Bronchial epithelial cell (primary cell): ENCODE results near the gene NOL4L. TPM values are rescaled to one million over a fixed set of nuclear protein-coding genes. Genes with fewer than 3 reads are reported as not detected.

Experiments
- DNase-seq: peaks from one replicate; pipeline ENCODE4 v3.0.0-alpha.2; 2010; ENCODE audit warnings: low read depth
- FAIRE-seq: peaks from 2 replicates; lab custom pipeline; 2011; peaks lifted over from hg19 to GRCh38; lab: Jason Lieb, UNC
- H3K27me3 ChIP-seq: 2 replicates; pipeline ENCODE4 v1.5.1; 2011; ENCODE audit warnings: low read length; ENCODE audit not compliant: control insufficient read depth, insufficient read depth
- H3K36me3 ChIP-seq: 2 replicates; pipeline ENCODE4 v1.5.1; 2011; ENCODE audit warnings: low read length; ENCODE audit not compliant: control insufficient read depth, insufficient read depth
- H3K4me3 ChIP-seq: 2 replicates; pipeline ENCODE4 v1.5.1; 2011; ENCODE audit warnings: mild to moderate bottlenecking, low read depth, low read length, control low read depth
- total RNA-seq: library from RNA; depleted of rRNA; stranded (reverse); fragments of >200 nt; gene quantifications from 2 replicates; pipeline ENCODE4 v1.2.1, GENCODE V29; 2014
- TF ChIP-seq, protein P1 (sequence below): IDR thresholded peaks from 2 replicates; pipeline ENCODE4 v1.5.1; 2011; ENCODE audit warnings: mild to moderate bottlenecking, moderate library complexity, low read length, control low read depth, inconsistent platforms; ENCODE audit not compliant: insufficient read depth, severe bottlenecking

The NOL4L gene
- total RNA-seq, 1 donor from 2014 or later: 1.8 TPM

DNA sequence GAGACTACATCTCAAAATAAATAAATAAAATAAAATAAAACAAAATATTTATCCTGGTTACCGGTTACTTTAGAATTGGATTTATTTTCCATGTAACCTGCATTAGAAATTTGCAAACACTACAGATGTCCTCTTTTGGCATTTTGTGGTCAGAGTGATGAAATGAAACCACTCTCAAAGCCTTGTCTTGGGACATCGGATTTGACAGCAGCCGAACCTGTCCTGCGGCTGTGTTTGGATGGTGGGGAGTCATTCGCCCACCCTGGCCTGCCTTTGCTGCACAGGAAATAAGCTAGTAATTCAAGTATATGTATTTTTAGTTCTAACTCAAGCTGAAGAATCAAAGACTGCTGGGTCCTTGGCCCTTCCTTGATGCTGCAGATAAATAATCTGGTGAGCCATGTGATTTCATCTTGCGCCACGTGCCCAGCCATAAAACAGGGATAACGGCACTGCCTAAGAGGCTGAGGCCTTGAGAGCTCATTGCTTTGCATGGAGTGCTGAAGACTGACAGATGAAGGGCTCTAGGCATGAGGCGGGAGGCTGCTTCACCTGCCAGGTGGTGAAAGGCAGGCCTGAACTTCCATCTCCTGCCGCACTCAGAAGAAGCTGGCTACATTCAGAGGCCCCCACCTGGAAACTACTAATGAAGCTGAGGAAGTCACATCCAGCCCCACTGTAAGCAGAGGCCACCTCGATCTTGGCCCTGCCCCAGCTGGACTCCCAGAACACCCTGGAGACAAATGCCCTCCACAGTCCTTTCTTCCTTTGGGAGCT lies 76.9 kb downstream of the NOL4L start:
- TF ChIP-seq, protein P1, sequence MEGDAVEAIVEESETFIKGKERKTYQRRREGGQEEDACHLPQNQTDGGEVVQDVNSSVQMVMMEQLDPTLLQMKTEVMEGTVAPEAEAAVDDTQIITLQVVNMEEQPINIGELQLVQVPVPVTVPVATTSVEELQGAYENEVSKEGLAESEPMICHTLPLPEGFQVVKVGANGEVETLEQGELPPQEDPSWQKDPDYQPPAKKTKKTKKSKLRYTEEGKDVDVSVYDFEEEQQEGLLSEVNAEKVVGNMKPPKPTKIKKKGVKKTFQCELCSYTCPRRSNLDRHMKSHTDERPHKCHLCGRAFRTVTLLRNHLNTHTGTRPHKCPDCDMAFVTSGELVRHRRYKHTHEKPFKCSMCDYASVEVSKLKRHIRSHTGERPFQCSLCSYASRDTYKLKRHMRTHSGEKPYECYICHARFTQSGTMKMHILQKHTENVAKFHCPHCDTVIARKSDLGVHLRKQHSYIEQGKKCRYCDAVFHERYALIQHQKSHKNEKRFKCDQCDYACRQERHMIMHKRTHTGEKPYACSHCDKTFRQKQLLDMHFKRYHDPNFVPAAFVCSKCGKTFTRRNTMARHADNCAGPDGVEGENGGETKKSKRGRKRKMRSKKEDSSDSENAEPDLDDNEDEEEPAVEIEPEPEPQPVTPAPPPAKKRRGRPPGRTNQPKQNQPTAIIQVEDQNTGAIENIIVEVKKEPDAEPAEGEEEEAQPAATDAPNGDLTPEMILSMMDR: no peak
- DNase-seq (no peak), FAIRE-seq (no peak)
- Histone ChIP-seq H3K36me3 (no peaks in the 10 kb centered on the region), H3K27me3 (no peaks in the 10 kb centered on the region), H3K4me3 (no peak overlapping the region)

DNA sequence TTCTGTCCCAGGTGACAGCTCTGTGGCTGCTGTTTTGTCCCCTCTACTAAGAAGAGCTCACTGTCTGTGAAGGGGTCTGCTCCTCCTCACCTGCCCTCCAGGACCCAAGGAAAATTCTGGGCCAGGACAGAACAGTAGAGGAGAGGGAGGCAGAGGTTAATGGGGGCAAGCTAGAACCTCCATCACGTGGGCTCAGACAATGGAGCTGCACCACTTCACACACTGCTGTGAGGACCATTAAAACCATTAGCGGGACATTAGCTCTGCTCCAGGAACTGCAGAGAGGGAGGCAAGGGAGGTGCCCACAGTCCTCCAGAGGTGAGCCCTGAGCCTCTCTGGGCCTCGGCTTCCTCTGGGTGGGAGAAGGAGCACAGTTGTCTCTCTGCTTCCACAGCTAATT lies 78.4 kb downstream of the NOL4L start:
- DNase-seq (no peak), FAIRE-seq (no peak)
- Histone ChIP-seq H3K4me3 (no peak overlapping the region), H3K27me3 (no peaks in the 10 kb centered on the region), H3K36me3 (no peaks in the 10 kb centered on the region)
- TF ChIP-seq, protein P1: no peak

DNA sequence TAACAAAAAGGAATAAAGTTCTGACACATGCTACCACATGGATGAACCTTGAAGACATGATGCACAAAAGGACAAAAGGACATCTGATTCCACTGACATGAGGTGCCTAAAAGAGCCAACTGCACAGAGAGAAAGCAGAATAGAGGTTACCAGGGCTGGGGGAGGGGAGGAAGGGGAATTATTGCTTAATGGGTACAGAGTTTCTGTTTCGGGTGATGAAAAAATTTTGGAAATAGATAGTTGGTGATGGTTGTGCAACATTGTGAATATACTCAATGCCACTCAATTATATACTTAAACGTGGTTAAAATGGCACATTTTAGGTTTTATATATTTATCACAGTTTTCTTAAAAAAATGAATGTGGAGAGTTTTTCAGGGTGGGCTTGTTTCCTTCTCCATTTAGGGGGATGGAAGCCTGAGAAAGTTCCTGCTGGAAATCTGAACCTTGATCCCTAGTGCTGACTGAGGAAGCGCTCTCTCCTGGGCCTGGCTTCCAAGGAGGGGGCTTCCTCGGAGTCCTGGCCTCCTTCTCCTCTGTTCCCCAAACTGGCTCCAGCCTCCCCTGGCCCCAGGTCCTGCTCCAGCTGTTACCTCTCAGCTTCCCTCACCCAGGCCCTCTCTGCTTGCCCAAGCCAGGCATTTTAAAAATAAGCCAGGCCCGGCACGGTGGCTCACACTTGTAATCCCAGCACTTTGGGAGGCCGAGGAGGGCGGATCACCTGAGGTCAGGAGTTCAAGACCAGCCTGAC lies 79.2 kb downstream of the NOL4L start:
- Histone ChIP-seq H3K4me3 (no peak overlapping the region), H3K27me3 (no peaks in the 10 kb centered on the region), H3K36me3 (no peaks in the 10 kb centered on the region)
- DNase-seq (no peak), FAIRE-seq (no peak)
- TF ChIP-seq, protein P1: no peak

DNA sequence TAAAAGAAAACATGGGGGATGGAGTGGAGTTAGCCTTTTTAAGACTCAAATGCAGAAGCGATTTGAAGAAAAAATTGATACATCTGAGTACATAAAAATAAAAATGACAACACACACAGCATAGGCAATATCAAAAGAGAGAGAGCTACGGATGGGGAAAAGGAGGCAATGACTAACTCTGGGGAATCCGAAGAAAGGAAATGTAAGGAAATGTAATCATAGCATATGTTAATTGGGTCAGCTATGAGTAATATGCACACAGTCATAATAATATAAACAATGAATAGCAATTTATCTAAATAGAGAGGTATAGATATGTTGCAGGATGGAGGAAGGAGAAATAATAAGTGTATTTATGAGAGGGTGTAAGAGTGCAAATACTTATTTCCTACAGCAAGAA lies 83.4 kb downstream of the NOL4L start:
- TF ChIP-seq, protein P1: no peak
- DNase-seq (peak; percentile 91), FAIRE-seq (no peak)
- Histone ChIP-seq H3K36me3 (no peaks in the 10 kb centered on the region), H3K4me3 (no peak overlapping the region), H3K27me3 (no peaks in the 10 kb centered on the region)

DNA sequence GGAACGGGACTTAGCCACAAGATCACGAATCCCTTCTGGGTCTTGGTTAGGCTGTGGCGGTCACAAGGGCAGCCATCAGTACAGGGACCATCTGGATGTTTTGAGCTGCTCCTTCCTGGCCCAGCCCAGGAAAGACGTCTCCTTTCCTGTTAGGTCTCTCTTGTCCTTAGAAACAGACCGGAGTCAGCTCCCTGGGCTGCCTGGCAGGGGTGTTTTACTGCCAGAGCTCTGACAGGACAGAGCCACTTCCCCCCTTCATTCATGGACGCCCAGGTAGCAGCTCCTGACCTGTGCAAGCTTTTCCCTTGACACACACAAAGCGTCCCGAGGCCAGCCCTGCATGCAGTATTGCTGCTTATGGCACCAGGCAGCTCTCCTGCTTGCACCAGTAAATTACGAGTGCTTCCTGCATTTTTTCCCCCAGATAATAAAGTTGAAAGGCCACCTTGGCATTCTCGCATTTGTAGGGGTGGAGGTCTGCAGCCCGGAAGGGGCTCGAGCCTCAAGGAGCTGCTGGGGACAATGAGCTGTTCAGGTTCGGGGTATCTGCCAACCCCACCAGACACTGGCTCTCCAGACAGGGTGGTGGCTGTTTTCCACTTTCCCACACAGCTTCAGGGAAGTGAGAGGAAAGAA lies 87.4 kb downstream of the NOL4L start:
- Histone ChIP-seq H3K27me3 (no peaks in the 10 kb centered on the region), H3K4me3 (no peak overlapping the region), H3K36me3 (no peaks in the 10 kb centered on the region)
- TF ChIP-seq, protein P1: no peak
- DNase-seq: no peak
- FAIRE-seq: no peak
